SK-N-SH treated with all-trans-retinoic acid at 6 μM for 48 hours (cell line): Measurements from ENCODE around the gene TNFRSF1B.

Source experiments
- ARNTL ChIP-seq: fragments of 450-650 bp; formaldehyde crosslinking; IDR thresholded peaks from 2 replicates; pipeline ENCODE4 v1.5.0; 2020; ENCODE audit warnings: low read depth, mild to moderate bottlenecking, moderate library complexity, borderline replicate concordance
- BACH2 ChIP-seq: fragments of 250-450 bp; sonication (Bioruptor Pico); IDR thresholded peaks from 2 replicates; pipeline ENCODE4 v1.9.0; 2021; ENCODE audit warnings: mild to moderate bottlenecking, borderline replicate concordance
- GLIS3 ChIP-seq: fragments of 250-450 bp; sonication (Bioruptor Pico); IDR thresholded peaks from 2 replicates; pipeline ENCODE4 v1.5.0; 2020; ENCODE audit warnings: mild to moderate bottlenecking, moderate library complexity
- PATZ1 ChIP-seq: fragments of 250-450 bp; sonication (Bioruptor Pico); IDR thresholded peaks from 2 replicates; pipeline ENCODE4 v1.8.0; 2020; ENCODE audit warnings: mild to moderate bottlenecking, moderate library complexity, borderline replicate concordance
- RARB ChIP-seq: fragments of 250-450 bp; sonication (Bioruptor Pico); IDR thresholded peaks from 2 replicates; pipeline ENCODE4 v1.8.0; 2021; ENCODE audit warnings: mild to moderate bottlenecking, moderate library complexity
- ZC3H10 ChIP-seq: fragments of 250-450 bp; sonication (Bioruptor Pico); IDR thresholded peaks from 2 replicates; pipeline ENCODE4 v1.5.1; 2021; ENCODE audit warnings: mild to moderate bottlenecking, moderate library complexity
- ZFP3 ChIP-seq: fragments of 250-450 bp; sonication (Bioruptor Pico); IDR thresholded peaks from 2 replicates; pipeline ENCODE4 v1.5.0; 2020; ENCODE audit warnings: mild to moderate bottlenecking, moderate library complexity
- ZFP30 ChIP-seq: fragments of 450-650 bp; formaldehyde crosslinking; IDR thresholded peaks from 2 replicates; pipeline ENCODE4 v1.5.0; 2022; ENCODE audit warnings: mild to moderate bottlenecking, moderate library complexity
- ZNF70 ChIP-seq: fragments of 450-650 bp; formaldehyde crosslinking; IDR thresholded peaks from 2 replicates; pipeline ENCODE4 v1.5.0; 2020; ENCODE audit warnings: mild to moderate bottlenecking, moderate library complexity
- ZNF8 ChIP-seq: fragments of 450-650 bp; formaldehyde crosslinking; IDR thresholded peaks from 2 replicates; pipeline ENCODE4 v1.5.0; 2020; ENCODE audit warnings: mild to moderate bottlenecking, moderate library complexity

- TF ChIP-seq ARNTL (CRISPR knock-in tag) (no peak), ZFP3 (CRISPR knock-in tag) (no peak), PATZ1 (no peak), ZC3H10 (CRISPR knock-in tag) (no peak), ZNF8 (CRISPR knock-in tag) (no peak), BACH2 (CRISPR knock-in tag) (no peak), RARB (CRISPR knock-in tag) (no peak), ZNF70 (CRISPR knock-in tag) (no peak), ZFP30 (no peak), GLIS3 (no peak)
These were observed 26.8 kb upstream of the TNFRSF1B start for GRCh38 chr1:12140016-12140415.
